NCI-H82 (cell line): Measurements from ENCODE around the gene GRPEL2.
"Not testable (repeated sequence)": the region's sequence is repeated elsewhere in the genome, so short reads cannot be mapped to it uniquely, and the experiment has no call there.

Experiments used
- DNase-seq: peaks from one replicate; lab custom pipeline; 2025; lab: John Stamatoyannopoulos, UW

Gene GRPEL2

DNA sequence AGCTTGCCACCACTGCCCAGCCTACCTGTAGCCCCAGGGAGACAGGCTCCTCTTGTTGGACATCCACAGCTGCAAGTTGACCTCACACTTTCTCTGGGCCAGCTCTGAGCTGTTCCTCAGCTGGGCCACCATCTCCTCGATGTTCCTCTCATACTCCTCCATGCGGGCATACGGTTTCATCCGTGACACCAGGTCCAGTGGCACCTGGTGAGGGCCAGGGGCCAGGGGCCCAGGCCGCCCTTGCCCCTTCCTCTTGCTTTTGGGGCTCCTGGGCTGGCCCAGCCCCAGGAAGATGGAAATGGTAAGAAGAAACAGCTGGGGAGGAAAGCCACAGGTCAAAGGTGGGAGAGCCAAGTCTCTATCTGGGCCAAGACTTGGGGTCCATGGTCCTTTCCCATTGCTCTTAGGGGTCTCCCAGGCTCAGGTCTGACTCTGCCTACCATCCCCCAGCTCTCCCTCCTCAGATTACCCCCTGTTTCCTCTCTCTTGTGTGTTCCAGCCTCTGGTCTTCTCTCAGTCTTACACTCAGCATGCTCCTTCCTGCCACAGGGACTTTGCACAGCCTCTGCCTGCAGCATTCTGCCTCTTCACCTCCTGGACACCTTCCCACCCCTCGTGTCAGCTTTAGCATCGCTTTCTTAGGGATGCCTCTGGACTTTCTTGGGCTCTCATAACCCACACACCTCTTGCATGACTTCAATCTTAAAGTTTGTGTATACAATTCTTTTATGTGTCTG is 31.6 kb downstream of the GRPEL2 start:
- DNase-seq = no peak

DNA sequence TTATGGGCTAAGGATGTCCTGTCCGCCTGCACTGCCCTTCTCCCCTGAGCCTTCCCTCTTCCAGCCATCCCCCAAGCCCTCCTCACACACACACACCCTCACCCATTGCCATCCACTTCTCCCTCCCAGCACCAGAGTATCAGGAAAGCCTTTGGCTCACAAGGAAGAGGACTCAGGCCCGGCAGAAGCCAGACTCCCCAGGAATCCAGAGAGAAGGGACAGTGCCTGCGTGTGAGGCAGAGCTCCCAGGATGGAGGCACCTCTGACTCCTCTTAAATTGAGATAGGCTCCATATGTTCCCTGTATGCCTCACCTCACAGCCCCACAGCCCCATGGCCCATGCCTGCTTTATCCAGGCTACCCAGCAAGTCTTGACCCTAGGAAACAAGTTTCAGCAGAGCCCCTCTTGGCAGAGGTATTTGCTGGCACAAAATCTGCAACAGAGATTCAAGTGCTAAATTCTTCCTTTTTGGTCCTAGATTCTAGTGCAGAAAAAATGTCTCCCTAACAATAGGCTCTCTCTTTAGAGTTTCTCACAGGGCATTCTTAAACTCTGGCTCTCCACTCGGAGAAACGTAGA is 33.0 kb downstream of the GRPEL2 start:
- DNase-seq = no peak

DNA sequence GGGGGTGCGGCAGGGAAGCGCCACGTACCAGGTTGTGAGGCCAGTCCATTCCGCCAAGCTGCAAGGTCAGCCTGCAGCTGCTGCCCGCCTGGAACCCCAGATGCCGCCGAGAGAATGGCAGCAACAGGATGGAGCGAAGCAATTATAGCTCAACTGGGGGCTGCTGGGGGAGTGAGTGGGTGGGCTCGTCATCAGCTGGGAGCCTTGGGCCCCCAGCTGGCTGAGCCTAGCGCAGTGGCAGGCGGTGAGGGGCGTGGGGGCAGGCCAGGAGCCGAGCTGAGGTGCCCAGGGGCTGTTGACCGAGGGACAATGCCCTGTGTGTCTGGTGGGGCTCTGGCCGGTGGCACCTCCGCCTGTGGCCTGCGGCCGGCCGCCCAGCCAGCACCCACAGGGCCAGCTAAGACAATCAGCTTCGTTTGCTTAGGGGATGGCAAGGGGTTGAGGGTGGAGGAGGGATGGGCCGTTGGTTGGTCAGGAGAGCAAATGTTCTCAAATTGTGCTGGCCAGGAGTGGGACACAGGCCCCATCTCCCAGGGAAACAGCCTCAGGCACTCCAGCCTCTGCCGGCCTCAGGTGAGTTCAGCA is 34.0 kb downstream of the GRPEL2 start, which contains the start of gene IL17B:
Gene IL17B, minus strand, starts transcription at position 116 of the 585 bp plus-strand sequence. Its CDS starts 67 bp downstream, at position 49.
- no peak for DNase-seq

DNA sequence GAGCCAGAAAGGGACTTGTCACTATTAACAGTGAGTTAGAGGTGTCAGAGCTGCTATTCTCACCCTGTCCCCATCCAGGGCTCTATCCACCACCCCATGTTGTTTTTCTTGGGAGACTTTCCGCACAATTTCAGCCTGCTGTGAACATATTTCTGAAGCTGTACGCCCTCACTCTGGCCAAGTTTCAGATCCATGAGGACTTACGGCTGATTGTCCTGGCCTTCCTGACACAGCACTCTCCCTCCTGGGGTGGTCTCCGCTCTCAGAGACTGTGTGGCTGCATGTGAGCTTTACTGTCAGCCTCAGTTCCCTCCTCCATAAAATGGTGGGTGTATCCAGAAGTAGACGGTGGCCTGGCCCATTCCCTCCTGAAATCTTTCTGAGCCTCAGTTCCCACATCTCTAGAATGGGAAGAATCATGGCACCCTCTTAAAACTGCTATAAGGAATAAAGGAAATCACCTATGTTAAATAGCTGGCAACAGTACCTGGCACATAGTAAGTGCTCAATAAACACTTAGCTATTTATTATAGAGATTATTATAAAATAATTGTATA is 34.6 kb downstream of the GRPEL2 start:
- DNase-seq = no peak

DNA sequence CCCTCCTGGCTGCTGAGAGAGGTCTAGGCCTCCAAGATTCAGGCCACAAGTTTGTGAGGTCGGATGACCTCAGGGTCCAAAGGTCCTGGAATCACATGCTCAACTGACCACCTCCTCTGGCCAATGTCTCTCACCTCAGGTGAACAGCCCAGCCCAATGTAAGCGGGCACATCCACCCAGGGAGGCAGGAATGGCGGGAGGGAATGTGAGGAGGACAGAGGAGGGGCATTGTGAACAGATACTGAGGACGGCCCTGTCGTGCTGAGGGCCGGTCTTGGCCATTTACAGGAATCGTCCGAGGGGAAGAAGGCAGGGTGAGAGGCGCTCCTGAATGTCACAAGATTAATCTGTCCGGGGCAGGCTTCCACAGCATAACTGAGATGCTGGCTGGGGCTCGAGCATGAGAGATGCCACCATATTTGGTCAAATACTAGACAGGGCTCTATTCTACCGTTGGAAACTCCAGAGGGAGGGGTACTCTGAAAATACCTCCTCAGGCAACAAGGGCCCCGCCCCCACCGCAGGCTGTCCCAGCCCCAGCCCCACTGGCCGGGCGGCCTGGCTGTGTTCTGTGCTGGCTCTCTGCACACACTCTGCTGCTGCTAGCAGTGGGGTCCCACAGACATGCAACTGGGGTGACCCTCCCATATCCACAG is 35.3 kb downstream of the GRPEL2 start:
- DNase-seq = no peak

DNA sequence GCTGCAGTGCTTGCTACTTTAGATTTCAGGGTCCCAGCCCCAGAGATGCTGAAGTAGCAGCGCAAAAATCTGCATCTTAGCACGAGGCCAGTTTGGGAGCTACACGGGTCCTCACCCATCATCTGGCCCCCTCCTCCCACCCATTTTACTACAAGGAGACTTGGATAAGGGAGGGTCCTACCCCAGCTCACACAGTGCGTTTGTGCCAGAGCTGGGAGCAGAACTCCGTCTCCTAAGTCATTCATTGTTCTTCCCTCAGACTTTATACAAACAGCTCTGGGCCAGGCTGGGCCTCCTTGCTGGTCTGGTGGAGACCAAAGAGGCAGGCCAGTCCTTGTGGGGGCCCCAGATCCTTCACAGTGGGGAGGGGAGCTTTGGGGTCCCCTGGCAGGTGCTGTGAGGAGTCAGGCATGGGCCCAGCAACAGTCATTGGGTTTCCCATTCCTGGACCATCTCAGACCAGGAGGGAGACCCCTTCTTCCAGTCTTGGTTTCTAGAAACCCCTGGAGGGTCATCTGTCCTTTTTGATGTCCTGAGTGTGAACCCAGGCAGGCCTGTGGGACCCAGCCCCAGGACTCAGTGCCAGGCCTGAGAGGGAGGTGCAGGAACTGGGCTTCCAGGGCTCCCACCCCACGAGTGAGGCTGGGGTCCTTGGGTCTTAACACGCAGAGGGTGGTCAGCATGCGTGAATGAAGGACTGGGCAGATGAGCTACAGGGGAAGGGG is 36.1 kb downstream of the GRPEL2 start:
- DNase-seq = no peak

DNA sequence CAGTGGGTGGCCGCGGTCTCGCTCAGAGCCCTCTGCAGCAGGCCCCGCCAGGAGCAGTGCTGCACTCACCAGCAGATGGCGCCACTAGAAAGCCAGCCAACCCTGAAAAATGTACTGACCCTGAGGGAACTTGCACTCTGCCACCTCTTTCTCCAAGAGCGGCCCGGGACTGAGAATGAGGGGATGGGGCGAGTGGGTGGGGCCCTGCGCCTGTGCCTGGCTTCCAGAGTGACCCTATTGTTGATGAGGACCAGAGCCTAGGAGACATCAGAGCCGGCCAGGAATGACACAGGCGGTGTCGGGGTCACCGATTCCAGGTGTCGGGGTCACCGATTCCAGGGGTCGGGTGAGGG is 36.7 kb downstream of the GRPEL2 start:
- peak; percentile 85 for DNase-seq

DNA sequence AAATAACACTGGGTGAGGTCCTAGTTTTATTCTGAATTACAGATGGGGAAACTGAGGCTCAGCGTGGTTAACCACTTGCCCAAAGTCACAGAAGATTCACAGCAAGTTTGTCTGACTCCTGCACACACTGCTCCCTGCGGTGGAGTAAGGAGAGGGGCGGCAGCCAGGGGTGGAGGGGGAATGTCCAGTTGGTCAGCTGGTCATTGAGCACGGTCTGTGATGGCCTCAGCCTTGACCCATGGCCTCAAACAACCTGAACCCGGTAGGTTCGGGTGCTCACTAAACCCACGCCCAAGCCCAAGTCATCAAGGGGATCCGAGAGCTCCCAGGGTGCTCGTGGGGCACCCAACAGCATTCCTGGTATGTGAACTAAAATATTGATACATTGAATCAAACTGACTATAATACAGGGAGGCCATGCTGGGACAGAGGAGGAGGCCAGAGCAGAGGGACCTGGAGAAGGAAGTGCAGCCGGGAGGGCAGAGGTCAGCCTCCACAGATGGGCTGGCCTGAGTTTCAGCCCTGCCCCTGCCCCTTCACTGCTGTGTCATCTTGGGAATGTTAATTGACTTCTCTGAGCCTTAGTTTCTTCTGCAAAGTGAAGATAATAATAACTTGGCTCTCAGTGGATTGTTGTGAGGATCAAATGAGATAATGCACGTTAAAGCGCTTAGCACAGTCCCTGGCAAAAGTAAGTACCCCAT is 37.4 kb downstream of the GRPEL2 start:
- DNase-seq = peak; percentile 47

DNA sequence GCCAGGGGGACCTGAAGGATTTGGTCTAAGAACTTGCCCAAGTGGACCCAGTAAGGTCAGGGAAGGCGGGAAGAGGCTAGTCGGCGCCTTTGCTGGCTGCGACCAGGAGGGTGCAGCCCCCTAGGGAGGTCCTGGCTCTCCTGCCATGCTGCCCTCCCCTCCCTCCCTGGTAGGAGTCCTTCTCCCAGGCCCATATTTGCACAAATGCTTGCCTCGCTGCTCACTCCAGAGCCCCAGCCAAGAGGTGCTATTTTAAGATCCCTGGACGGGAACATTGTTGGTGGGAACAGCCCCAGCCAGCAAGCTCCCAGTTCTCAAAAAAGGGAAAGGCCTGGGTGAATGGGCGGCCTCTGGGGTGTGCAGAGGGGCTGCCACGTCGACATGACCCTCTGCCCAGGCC is 38.1 kb downstream of the GRPEL2 start:
- no peak for DNase-seq

DNA sequence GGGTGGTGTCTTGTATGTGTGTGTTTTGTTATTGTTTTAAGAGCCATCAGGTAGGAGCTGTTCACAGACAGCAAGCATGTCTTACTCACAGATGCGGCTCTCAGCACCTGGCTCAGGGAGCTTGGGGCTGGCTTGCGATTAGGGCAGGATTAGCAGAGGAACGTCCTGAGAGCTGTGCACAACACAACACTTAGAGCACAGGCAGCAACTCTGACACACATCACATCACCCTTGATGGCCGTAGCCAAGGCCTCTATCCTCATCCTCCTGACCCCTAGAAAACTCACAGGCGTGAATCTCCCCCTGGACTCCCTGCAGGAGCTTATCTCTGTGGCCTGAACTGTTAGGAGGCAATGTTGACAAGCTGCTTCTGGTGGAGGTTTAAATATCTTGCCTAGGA is 40.9 kb downstream of the GRPEL2 start:
- peak; percentile 91 for DNase-seq

DNA sequence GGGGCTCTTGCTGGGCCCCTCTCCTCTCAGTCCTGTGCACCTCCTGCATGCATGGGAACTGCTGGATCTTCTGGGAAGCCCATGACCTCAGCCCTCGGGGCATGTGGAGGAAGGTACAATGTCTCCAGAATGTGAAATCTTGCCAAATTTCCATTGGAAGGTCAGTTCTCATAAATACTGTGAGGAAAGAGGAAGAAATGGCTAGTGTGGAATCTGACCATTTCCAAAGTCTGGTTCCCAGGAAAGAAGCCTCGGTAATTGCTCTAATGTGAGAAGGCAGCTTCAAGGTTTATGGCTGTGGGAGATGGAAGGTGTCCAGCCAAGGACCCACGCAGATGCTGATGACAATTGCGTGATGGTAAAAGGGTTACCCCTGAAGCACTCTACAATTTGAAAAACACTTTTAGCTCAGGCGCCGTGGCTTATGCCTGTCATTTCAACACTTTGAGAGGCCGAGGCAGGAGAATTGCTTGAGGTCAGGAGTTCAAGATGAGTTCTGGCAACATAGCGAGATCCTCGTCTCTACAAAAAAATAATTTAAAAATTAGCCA is 41.9 kb downstream of the GRPEL2 start:
- DNase-seq = no peak

DNA sequence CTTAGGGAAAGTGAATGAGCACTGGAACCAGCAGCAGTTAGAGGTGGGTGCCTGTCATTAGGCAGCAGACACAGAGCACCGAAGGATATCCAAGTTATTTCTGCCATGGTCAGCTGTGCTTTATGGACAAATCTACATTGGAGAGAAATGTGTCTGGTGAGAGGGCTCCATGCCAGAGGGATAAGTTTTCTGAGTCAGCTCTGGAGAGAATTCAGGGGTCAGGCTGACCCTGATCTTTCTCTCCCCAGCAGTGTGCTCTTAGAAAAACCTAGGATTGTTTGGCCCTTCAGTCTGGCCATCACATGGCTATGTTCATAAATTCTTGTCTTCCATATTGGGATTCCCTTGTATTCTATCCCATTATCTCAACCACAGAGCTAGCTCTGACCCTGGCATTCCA is 42.7 kb downstream of the GRPEL2 start:
- DNase-seq = no peak

DNA sequence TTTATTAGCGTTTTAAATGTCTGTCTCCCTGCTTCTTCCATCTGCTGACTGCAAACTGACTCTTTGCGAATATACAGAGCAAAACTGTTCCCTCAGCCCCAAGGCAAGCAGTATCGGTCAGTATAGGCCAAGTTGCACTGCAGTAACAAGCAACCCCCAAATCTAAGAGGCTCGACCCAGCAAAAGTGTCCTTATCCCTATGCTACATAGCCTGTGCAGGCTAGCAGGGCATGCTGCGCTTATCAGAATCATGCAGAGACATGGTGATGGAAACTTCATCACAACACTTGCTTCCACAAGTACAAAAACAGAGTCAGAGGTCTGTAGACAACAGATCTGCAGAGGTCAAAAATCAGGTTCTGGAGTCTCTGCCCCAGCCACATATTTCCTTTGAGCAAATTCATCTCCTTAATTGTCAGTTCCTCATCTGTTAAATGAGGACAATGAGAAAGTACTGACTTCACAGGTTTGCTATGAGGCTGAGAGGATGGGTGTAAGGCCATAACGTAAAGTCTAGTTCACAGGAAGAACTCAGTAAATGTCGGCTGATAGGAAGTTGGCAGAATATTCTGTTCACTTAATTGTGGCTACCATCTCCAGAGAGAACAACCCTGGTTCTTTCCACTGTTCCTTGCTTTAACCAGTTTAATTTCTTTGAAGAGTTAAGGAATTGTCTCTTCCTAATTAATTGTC is 43.3 kb downstream of the GRPEL2 start:
- DNase-seq = no peak

DNA sequence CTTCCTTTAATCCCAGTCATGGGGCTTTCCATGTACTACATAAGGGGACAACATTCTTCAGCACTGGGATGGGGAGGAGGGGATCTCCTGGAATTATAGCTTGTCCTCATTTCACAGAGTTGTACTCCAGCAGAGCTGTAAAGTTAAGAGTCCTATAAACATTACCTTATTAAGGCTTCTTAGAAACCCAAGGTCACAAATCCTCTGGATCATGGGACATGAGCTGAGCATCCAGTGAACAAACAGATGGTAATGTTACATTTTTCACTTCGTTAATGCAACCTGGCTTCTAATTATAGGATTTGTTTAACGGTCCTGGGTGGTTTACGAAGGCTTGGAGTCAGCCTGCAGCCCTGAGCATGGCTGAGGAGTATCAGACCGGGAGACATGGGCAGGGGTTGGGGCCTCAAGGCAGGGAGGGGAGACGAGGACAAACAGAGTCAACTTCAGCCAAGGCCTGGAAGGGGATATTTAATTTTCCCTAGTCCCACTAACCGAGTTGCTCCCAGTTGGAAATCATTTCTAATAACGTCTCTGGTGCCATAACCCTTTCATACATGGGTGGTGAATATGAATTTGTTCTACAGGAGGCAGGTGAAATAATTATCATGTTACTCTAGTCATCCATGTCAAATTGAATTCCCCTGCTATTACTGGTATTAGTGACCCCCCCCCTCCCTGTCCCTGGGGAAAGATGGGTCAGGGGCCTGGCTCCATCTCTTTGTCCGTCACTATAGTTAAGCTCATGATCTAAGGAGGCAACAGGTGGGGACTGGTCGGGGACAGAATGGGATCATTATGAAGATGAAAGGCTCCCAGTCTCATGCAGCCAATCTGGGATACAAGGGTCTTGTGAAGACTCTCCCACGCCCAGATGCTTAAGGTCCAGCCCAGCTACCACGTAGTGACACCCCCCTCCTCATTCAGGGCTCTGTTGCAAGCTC is 44.5 kb downstream of the GRPEL2 start:
- peak; percentile 97 for DNase-seq

DNA sequence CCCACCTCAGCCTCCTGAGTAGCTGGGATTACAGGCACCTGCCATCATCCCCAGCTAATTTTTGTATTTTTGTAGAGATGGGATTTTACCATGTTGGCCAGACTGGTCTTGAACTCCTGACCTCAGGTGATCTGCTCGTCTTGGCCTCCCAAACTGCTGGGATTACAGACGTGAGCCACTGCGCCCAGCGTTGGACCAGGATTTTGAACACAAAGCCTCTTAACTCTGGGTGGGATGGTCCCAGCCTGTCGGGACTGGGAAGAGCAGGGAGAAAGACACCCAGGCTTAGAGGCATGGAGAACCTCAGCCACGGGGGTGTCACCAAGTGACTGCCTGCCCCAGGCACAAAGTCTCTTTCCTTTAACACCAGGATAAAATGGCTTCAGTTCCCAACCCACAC is 45.8 kb downstream of the GRPEL2 start:
- peak; percentile 73 for DNase-seq

DNA sequence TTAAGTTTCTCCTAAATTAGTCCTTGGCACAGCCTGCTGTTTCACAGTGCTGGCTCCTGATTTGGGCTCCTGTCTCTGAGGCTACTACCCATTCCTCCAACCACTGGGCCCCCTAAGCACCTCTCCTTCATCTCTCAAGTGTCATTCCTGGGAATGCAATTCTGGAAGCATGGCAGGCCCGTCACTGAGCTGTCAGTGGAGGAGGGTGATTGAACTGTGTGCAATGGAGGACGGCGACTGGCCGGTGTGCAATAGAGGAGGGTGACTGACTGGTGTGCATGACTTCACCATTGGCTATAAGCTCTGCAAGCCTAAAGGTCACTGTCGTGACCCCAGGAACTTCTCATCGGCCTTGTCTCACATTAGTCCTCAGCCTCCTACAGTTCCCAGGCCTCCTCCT is 46.2 kb downstream of the GRPEL2 start:
- DNase-seq = peak; percentile 46

DNA sequence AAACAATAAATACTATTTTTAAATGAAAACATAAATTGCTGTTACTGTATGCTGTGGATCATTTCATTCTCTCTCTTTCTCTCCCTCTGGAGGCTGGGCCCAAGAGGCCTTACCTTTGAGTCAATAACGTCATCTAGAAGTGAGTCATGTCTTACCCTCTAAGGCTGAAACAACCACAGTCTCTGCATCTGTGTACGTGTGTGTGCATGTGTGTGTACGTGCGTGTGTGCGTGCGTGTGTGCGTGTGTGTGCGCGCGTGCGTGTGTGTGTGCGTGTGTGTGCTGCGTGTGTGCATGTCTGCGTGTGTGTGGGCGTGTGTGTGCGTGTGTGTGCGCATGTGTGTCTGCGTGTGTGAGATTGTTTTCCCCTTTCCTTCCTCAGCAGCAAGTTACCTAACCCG is 47.4 kb downstream of the GRPEL2 start:
- DNase-seq = no peak

DNA sequence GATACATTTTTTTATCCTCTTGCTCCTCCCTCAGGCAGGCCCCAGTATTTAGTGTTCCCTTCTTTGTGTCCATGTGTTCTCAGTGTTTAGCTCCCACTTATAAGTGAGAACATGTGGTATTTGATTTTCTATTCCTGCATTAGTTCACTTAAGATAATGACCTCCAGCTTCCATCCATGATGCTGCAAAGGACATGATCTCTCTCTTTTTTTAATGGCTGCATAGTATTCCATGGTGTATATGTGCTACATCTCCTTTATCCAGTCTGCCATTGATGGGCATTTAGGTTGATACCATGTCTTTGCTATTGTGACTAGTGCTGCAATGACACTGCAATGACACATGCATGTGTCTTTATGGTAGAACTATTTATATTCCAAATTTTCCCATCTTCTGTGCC is 49.7 kb downstream of the GRPEL2 start:
- DNase-seq = not testable (repeated sequence)

DNA sequence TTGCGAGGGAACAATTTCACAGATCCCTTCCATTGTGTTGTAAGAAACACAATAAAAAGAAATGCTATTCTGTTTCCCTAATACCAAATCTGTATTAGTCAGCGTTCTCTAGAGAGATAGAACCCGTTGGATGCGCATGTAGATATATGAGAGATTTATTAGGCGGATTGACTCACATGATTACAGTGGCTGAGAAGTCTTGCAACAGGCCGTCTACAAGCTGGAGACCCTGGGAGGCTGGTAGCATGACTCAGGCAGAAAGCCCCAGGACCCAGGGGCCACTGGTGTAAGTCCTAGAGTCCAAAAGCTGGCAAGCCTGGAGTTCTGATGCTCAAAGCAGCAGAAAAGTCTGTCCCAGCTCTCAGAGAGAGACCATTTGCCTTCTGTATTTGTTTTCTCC is 52.2 kb downstream of the GRPEL2 start:
- no peak for DNase-seq
